HG02938 (cell line): ENCODE measurements around the gene HIPK2.
A peak's percentile ranks its signal among the peaks of the same experiment; 100 is the strongest.

Experiments used
- ATAC-seq: cut with Tn5 transposase; IDR thresholded peaks from one replicate; pipeline ENCODE4 v1.9.1; 2021; ENCODE audit warnings: mild to moderate bottlenecking, moderate library complexity; ENCODE audit not compliant: unreplicated experiment

HIPK2 gene

GRCh38 chr7:139699640-139700504, 77.9 kb downstream of the HIPK2 start:
- ATAC-seq = no peak

- ATAC-seq = no peak
Observed at GRCh38 chr7:139698844-139699243, 79.0 kb downstream of the HIPK2 start.

GRCh38 chr7:139698278-139698677, 79.5 kb downstream of the HIPK2 start:
- ATAC-seq = no peak

GRCh38 chr7:139697056-139697455, 80.7 kb downstream of the HIPK2 start:
- ATAC-seq = peak; percentile 8

- peak; percentile 50 for ATAC-seq
Observed at GRCh38 chr7:139696552-139696951, 81.2 kb downstream of the HIPK2 start.

- no peak for ATAC-seq
Observed at GRCh38 chr7:139695588-139695987, 82.2 kb downstream of the HIPK2 start.

DNA sequence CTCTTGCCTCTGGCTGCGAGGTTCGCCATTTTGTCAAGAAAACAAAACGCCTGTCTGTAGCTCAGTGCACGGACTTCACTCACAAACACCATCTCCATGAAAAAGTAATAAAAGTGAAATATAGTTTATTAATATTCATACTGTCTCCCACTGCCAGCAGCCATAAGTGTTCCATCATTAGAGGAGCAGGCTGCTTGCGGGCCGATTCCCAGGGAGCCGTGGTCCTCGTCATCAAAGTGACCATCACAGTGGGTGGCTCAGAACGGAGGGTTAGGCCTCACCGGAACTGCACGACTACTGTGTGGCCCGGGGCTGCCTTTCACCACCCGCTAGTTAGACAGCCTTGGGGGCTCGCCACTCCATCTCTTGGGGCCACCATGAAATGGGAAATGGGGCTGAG, 82.7 kb downstream of the HIPK2 start:
- ATAC-seq = no peak

GRCh38 chr7:139694389-139694676, 83.5 kb downstream of the HIPK2 start:
- ATAC-seq = no peak

- no peak for ATAC-seq
Observed at GRCh38 chr7:139693651-139694388, 84.0 kb downstream of the HIPK2 start.

- ATAC-seq = no peak
Observed at GRCh38 chr7:139692723-139693122, 85.1 kb downstream of the HIPK2 start.

- no peak for ATAC-seq
Observed at GRCh38 chr7:139691253-139691781, 86.5 kb downstream of the HIPK2 start.

DNA sequence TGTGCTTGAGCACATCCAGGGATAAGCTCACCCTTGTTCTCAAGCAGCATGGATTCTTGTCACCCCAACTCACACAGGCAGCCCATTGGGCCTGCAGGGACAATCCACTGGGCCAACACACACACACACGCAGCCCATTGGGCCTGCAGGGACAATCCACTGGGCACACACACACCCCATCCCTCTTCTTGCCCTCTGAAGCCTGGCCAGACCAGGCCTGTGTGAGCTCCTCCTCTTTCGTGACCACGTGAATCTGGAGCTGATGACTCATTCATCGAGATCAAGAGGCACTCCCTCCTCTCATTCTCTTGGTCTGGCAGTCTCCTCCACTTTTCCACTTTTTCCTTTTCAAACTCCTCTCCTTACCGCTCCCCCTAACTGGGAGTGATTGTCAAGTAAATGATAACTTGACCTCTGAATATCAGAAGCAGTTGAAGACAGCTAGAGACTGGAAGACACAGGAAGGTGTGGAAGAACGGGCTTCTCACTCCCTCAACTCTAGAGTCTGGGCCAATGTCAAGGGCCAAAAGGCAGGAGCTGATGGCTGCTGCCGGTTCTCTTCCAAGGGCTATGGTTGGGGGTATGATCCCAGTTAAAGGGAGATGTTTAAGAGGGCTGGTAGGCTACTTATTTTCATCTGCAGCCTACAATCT, 89.7 kb downstream of the HIPK2 start:
- ATAC-seq = no peak

- ATAC-seq = no peak
Observed at GRCh38 chr7:139687211-139687954, 90.4 kb downstream of the HIPK2 start.

DNA sequence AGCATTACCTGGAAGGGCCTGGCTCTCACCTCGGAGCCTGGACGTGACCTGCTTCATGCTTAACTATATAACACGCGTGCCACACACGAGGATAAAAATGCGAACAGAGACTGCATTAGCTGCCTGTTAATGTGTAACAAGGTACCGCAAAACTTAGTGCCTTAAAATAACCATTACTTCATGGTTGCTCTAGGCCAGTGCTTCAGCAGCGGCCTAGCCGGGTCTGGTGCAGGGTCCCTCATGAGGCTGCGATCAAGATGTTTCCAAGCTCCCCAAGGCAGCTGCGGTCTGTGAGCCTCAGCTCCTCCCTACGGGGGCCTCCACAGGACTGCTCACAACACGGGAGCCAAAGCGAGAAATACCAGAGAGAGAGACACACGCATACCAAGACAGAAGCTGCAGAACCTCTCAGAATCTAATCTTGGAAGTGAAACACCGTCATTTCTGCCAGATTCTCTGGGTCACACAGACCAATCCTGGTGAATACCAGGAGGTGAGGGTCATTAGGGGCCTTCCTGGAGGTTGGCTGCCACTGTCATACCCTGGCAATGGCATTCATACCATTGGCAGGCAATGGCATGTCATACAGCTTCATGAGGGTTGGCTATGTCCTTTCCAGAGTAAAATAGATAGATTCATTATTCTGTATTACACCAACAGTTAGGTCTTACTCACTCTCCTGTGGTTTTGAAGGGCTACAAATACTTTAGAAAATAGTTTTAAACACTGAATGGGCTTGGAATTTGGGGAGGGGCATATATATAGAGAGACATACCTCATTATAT, 94.5 kb downstream of the HIPK2 start:
- no peak for ATAC-seq

GRCh38 chr7:139682136-139683013, 95.4 kb downstream of the HIPK2 start:
- ATAC-seq = no peak

GRCh38 chr7:139681812-139682135, 96.0 kb downstream of the HIPK2 start:
- ATAC-seq = no peak

- ATAC-seq = no peak
Observed at GRCh38 chr7:139681463-139681755, 96.4 kb downstream of the HIPK2 start.

GRCh38 chr7:139680676-139681462, 96.9 kb downstream of the HIPK2 start:
- ATAC-seq = peak; percentile 51
